H1 (cell line): ENCODE measurements around the gene RASL11B. TPM values are rescaled to one million over a fixed set of nuclear protein-coding genes. Genes with fewer than 3 reads are reported as not detected.

Experiments
- CTCF ChIP-seq, 3 experiments: IDR thresholded peaks; 1 replicate in 2 of 3; 2 replicates in 1 of 3; pipeline versions ENCODE4 v1.5.1 to v1.6.1; 2011; ENCODE audit warnings: low read length in 3 of 3, mild to moderate bottlenecking in 3 of 3, inconsistent platforms in 2 of 3, low read depth in 1 of 3, moderate library complexity in 1 of 3; ENCODE audit not compliant: insufficient read depth in 1 of 3; ENCODE audit errors: control extremely low read depth in 1 of 3
- EP300 ChIP-seq, 2 experiments: IDR thresholded peaks; 1 replicate in 1 of 2; 2 replicates in 1 of 2; pipeline ENCODE4 v1.6.1; 2011 to 2012; ENCODE audit warnings: low read depth in 2 of 2, low read length in 2 of 2, mild to moderate bottlenecking in 2 of 2, borderline replicate concordance in 1 of 2, inconsistent platforms in 1 of 2, moderate library complexity in 1 of 2
- HDAC6 ChIP-seq: IDR thresholded peaks from one replicate; pipeline ENCODE4 v1.7.1; 2012; ENCODE audit warnings: low read depth, mild to moderate bottlenecking, inconsistent platforms, low read length, moderate library complexity
- polyA plus RNA-seq, 7 experiments: library from polyadenylated mRNA; depleted of rRNA in 3 of 7; stranded (reverse) in 5 of 7; unstranded in 2 of 7; fragments of >200 nt in 5 of 7; fragments of 200-250 nt in 2 of 7; gene quantifications; 1 replicate in 5 of 7; 2 replicates in 1 of 7; 4 replicates in 1 of 7; pipeline versions ENCODE4 v1.2.1 to v1.2.3, GENCODE V29; 2011 to 2013; ENCODE audit warnings: missing spikeins in 2 of 7, mixed read lengths in 2 of 7
- total RNA-seq: library from RNA; stranded (reverse); fragmentation: NEBNext Ultra II Directional; extraction: Animal tissue kit (Norgen Biotek cat#: 25700); gene quantifications from 2 replicates; pipeline ENCODE4 v1.2.1, GENCODE V29; 2021

Gene RASL11B
- total and polyA plus RNA-seq, 2 of the 8 experiments (the other 6 are each of a cell fraction or from before 2014, with no cell fraction given), result 49.8 to 75.5 TPM

- TF ChIP-seq CTCF (IDR thresholded peaks at IDR 0.05; ENCODE audit: control extremely low read depth in 1 of 3, insufficient read depth in 1 of 3, low read depth in 1 of 3, low read length in 3 of 3) (no peak), EP300 (IDR thresholded peaks at IDR 0.05; ENCODE audit: borderline replicate concordance in 1 of 2, low read depth in 2 of 2, low read length in 2 of 2) (no peak), HDAC6 (no peak)
Observed at GRCh38 chr4:52869196-52869595, 7.1 kb downstream of the RASL11B start (continued).
